Activated CD8-positive, alpha-beta memory T cell treated with anti-CD3 and anti-CD28 coated beads, Interleukin-2, amount 50 U/mL, for 48 hours (primary cell): ENCODE measurements around the gene IQSEC2.
A peak's percentile ranks its signal among the peaks of the same experiment; 100 is the strongest.

ENCODE experiments used
- DNase-seq: peaks from one replicate; pipeline ENCODE4 v3.0.0-alpha.2; 2020

Gene IQSEC2

DNA sequence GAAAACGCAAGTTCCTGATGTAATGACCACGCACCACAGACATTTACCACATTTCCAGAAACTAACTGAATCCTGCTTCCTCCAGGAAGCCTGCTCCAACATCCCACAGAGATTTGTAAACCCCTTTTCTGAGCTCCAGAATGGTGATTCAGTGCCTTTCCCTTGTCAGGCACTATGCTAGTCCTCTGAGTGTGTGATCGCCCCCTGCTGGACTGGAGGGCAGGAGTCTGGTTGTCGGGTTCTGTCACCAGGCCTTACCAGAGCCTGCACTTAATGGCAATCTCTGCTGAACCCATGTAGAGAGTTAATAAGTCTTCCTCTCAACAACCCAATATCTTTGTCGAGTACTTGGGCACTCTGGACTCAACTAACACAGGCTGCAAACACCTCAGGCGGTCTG lies 41.9 kb downstream of the IQSEC2 start:
- DNase-seq: peak; percentile 61

DNA sequence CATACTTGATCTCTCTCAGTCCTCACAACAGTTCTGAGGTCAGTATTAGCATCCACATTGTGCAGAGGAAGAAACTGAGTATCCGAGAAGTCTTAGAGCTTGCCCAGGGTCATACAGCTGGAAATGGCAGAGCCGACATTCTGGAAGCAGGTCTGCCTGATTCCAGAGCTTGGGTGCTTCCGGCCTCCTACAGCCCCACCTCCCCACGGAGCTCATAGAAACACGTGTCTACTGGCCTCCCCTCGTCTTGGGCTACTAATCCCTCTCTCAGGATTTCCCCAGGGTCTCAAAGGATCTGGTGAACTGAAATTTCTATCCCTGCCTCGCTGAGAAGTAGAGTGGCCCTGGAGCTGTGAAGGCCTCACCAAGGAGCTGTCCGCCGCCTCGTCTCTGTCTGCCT lies 44.3 kb downstream of the IQSEC2 start:
- DNase-seq: no peak

DNA sequence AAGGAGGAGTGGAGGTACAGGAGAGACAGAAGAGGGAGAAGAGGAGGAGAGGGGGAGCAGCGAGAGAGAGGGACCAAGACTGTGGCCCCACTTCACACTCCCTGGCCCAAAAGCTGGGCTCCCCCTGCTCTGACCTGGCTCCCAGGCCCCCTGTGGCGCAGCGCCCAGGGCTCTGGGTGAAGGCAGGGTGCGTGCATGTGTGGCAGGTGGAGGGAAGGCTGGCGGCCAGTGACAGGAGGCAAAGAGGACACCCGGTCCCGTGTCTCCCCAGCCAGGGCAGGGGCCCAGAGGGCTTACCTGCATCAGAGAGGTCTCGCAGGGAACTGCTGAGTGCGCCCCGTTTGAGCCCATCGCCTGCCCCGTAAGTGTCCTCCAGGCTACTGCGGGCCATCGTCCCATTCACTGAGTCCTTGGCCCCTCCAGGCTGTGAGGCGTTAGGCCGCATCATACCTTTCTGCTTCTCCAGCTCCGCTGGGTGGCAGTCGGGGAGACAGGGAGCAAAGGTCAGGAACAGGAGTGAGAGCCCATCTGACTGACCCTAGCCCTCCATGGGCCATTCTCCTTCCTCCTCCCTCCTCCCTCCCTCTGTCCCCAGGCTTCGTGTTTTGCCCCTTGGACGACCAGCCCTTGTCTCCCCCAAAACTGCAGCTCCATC lies 45.2 kb downstream of the IQSEC2 start:
- no peak for DNase-seq

DNA sequence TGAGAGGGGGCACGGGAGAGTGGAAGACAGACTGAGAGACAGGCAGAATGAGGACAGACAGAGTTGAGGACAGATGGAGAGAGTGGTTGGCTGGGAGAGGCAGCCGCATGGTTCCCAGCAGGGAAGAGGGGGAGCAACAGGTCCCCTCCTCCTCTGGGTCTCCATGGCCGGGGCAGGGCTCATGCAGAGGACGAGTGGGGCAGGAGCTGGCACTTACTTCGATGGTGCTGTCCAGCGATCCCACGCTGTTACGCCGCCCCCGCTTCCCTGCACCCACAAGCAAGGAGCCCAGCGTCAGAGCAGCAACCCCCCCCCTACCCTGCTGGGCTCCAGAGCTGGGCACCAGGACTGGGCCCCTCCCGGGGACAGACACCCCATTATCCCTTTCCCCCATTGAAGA lies 45.8 kb downstream of the IQSEC2 start:
- DNase-seq: no peak

DNA sequence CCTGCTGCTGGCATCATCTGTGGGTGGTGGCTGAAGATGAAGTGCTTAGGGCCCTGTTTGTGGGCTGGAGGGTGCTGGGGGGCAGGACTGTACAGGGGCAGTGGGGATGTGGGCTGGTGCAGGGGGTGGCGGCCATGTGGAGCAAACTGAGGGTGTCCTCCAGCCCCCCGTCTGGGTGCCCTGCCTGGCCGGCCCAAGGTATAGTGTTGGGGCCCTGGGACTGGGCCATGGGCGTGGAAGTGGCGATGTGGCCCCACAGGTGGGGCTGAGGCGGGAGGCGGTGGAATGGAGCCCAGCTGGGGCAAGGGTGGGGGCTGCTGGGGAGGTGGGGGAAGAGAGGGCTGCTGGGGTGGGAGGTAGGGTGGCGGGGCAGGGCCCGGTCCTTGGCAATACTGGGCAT lies 46.9 kb downstream of the IQSEC2 start:
- no peak for DNase-seq

DNA sequence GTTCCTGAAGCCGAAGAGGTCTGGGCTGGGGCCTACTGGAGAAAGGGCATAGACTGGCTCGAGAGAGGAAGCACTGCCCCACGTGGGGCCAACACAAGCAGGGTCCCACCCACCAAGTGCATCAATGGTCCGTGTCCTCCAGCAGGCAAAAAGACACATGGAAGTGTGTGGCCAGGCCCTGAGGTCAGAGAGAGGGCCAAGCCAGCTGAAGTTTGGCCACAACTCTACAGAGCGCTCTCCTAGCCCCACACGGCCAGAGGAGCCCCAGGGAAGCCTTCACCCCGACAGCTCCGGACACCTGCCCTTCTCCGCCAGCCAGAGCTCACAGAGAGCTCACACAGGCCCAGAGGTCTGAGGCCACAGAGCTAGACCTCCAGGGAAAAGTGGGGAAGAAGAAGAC lies 47.8 kb downstream of the IQSEC2 start:
- no peak for DNase-seq

DNA sequence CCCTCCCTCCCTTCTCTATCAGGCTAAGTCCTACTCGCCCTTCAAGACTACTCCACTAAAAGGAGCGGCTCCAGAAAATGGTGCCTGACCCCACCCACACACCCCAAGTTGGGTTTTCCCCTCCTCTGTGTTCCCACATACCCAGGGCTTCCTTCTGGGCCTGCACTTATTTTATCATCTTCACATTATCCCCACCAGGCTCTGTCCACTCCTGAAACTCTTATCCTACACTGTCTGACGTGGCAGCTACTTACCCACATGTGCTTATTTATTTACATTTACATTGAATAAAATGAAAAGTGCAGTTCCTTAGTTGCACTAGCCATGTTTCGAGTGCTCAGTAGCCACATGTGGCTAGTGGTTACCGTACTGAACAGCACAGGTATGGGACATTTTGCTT lies 51.3 kb downstream of the IQSEC2 start:
- DNase-seq: no peak

DNA sequence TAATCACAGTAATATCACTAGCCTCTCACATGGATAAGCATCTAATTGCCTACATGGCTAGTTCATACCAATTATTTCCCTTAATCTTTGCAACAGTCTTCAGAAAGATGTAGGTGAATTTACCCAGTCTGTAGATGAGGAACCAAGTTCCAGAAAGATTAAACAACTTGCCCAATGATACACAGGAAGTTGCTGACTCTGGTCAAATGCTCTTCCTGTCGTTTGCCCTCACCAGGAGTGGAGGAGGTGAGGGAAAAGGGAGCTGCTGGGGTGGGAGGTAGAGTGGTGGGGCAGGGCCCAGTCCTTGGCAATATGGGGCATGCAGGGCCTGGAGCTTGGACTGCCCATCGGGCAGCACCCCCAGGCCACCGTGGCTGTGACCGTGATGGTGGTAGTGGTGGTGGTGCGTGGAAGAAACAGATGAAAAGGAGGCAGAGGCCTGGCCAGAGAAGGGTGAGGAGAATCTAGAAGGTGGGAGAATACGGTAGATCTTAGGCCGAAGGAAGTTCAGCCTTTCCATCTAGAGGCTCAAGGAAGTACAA lies 54.1 kb downstream of the IQSEC2 start:
- DNase-seq: no peak

DNA sequence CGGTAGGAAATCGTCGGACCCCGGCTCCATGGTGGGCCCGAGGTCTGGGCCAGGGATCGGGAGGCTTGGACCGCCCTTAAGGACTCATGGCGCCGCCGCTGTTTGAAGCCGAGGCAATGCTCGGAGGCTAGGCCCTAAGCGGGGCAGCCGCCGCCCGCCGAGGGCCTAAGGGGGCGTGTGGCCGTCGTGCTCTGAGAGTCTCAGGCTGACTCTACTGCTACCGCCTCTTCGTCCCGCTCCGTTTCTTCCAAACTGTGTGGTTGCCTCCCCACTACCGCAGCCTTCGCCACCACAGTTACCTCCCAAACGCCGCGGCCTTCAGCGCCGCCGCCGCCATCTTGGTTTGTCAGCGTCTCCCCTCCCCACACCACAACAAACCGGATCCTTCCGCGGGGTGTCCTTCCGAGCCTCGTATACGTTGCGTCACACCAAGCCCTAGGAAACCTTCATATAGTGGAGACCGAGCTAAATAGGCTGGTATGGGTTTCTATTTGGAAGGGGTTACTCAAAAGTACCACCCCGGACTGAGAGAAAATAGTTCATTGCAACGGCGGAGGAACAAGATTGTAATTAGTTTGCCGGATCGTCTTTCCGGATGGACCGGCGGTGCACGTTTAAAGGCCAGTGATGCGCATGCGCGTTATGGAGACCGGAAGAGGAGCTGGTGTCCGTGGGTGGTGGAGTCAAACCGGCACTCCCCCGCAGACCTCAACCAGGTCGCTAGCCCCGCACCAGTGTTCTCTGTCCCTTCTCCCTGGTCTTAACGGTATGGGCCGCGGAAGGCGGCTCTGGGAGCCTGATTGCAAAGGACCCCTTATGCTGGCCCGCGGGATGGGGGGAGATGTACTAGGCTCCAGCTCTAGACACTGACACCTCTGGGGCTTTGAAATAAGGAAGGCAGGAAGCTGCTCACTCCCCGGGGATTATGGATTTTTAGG lies 56.3 kb downstream of the IQSEC2 start, which contains the start of gene KDM5C:
KDM5C (minus strand) TSS at position 348 of the 938 bp plus-strand sequence; CDS start at position 30, 318 bp downstream.
- peak; percentile 86 for DNase-seq

DNA sequence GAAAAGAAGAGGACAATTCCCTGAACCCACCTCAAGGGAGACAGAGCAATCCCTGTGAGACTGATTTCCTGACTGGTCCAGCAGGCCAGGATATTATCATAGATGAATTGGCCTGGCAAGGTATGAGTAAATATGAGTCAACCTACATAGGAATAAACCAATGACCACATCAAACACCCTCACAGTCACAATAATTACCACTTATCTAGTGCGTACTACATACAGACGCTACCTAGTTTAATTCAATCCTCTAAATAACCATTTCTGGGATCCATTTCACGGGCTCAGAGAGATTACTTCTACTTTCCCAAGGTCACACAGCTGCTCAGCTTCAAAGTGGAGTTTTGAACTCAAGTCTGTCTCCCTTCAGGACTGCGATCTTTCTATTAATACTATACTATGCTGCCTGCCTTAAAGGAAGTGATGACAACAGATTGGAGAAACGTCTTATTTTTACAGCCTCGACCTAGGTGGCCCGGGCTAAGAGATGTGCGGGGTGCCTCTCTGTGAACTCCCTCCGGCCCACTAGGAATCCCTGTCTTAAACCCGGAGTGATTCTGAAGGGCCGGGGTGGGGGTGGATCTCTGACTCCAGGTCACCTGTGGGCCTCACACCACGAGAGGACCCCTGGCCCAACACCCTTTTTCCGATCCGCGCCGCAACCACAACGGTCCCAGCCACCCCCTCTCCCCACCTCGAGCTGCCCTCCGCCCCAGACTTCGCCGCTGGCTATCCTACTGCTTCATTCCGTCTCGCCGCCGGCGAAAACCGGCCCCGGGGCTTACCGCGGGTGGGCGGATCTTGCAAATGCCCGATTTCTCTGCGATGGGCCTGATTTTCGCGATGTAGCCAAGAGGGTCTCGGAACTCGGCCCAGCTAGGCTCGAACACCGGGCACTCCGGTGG lies 57.2 kb downstream of the IQSEC2 start:
- DNase-seq: no peak

DNA sequence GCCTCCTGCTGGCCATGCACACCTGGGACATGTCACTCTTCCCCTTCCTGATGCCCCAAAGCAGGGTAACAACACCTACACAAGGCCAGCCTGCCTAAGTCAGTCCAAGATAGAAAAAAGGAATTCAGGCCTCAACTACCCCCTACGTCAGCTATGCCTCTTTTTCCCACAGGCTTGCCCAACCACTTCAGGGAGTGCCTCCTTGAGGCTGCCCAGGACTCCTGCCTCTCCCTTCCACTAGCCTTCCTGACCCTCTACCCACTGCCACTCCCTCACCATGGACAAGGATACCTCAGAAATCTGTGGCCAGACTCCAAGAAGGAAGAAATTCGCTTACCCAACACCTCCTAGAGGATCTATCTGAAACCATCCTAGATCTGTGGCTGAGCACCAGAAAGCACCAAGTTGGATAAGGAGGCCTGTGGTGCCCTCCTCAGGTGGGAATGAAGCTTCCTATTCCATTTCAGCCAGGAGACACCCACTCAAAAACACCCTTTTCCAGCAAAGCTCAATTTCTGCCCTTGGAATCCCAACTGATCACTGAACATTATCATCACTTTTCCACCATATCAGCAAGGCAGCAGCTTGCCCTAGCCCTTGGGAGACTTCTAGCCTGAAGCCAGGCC lies 58.2 kb downstream of the IQSEC2 start:
- DNase-seq: no peak
